ENCODE measurements around the gene TCF4.

TCF4 gene

GRCh38 chr18:55287149-55287806 is 300.7 kb downstream of the TCF4 start:
- DNase-seq (ENCODE audit: extremely low spot score), result no peak
- ChIA-PET CTCF (interaction anchor here (0.6 kb wide), 1 partner anchor 201 kb away, joined by 4 read pairs; no protein-coding TSS in a partner anchor), POLR2A (no interaction called here)
- TF ChIP-seq, protein P1, sequence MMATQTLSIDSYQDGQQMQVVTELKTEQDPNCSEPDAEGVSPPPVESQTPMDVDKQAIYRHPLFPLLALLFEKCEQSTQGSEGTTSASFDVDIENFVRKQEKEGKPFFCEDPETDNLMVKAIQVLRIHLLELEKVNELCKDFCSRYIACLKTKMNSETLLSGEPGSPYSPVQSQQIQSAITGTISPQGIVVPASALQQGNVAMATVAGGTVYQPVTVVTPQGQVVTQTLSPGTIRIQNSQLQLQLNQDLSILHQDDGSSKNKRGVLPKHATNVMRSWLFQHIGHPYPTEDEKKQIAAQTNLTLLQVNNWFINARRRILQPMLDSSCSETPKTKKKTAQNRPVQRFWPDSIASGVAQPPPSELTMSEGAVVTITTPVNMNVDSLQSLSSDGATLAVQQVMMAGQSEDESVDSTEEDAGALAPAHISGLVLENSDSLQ (IDR thresholded peaks at IDR 0.05), result no peak
- TF ChIP-seq BHLHE40 (IDR thresholded peaks at IDR 0.05; ENCODE audit: borderline replicate concordance), result no peak
- TF ChIP-seq NFRKB (IDR thresholded peaks at IDR 0.05), result no peak
- no peak for TF ChIP-seq L3MBTL2 (conservative IDR thresholded peaks at IDR 0.05)
- no peak for TF ChIP-seq SP1 (IDR thresholded peaks at IDR 0.05)
- TF ChIP-seq ARNT (IDR thresholded peaks at IDR 0.05), result no peak
- TF ChIP-seq FOXK2 (IDR thresholded peaks at IDR 0.05), result no peak
- no peak for TF ChIP-seq ZNF384 (IDR thresholded peaks at IDR 0.05)
- no peak for TF ChIP-seq ELF4 (IDR thresholded peaks at IDR 0.05)
- TF ChIP-seq FOXM1 (IDR thresholded peaks at IDR 0.05; ENCODE audit: borderline replicate concordance), result no peak
- TF ChIP-seq FOXA1 (IDR thresholded peaks at IDR 0.05), result no peak
- TF ChIP-seq TARDBP (IDR thresholded peaks at IDR 0.05), result no peak
- no peak for TF ChIP-seq SUZ12 (IDR thresholded peaks at IDR 0.05)
- TF ChIP-seq HDGF (IDR thresholded peaks at IDR 0.05; ENCODE audit: borderline replicate concordance), result no peak
- TF ChIP-seq CTBP1 (IDR thresholded peaks at IDR 0.05; ENCODE audit: borderline replicate concordance), result no peak

DNA sequence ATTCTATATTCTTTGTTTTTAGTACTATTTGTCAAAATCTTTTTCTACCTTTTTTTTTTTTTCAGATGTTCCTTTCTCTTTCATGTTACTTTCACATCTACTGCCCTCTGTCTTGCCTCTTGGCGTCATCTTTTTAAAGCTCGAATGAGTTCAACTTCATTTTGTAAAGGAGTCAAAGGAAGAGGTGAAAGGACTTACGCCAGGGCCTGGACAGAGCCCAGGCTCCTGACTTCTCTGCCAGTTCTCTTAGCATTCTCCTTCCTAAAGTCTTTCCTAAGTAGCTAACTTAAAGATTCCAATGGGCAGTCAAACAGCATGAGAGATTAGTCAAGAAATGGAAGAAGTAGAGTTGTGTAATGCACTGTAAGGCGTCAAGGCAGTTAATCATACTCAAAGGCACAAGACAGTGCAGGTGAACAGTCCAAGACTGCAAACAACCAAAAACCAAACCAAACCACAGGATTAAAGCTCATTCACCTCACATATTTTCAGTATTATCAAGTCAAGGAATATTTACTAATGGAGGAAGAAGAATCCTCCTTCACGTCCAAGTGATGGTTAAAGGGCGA is 301.7 kb downstream of the TCF4 start:
- CTCF ChIA-PET, result no interaction called here
- DNase-seq (ENCODE audit: extremely low spot score), result no peak
- POLR2A ChIA-PET, result no interaction called here
- no peak for TF ChIP-seq FOXK2 (IDR thresholded peaks at IDR 0.05)
- no peak for TF ChIP-seq LEF1 (IDR thresholded peaks at IDR 0.05; ENCODE audit: borderline replicate concordance)
- TF ChIP-seq ARNT (IDR thresholded peaks at IDR 0.05), result no peak
- no peak for TF ChIP-seq ELF4 (IDR thresholded peaks at IDR 0.05)
- TF ChIP-seq SUZ12 (IDR thresholded peaks at IDR 0.05), result no peak
- TF ChIP-seq FOXM1 (IDR thresholded peaks at IDR 0.05; ENCODE audit: borderline replicate concordance), result no peak
- TF ChIP-seq ZNF384 (IDR thresholded peaks at IDR 0.05), result no peak
- no peak for TF ChIP-seq SP1 (IDR thresholded peaks at IDR 0.05)
- no peak for TF ChIP-seq BHLHE40 (IDR thresholded peaks at IDR 0.05; ENCODE audit: borderline replicate concordance)
- TF ChIP-seq, protein P1 (IDR thresholded peaks at IDR 0.05), result no peak
- TF ChIP-seq HDGF (IDR thresholded peaks at IDR 0.05; ENCODE audit: borderline replicate concordance), result no peak
- TF ChIP-seq TARDBP (IDR thresholded peaks at IDR 0.05), result no peak
- no peak for TF ChIP-seq NFRKB (IDR thresholded peaks at IDR 0.05)
- no peak for TF ChIP-seq CTBP1 (IDR thresholded peaks at IDR 0.05; ENCODE audit: borderline replicate concordance)
- TF ChIP-seq FOXA1 (IDR thresholded peaks at IDR 0.05), result no peak

GRCh38 chr18:55284614-55285013 is 303.4 kb downstream of the TCF4 start:
- no peak for DNase-seq (ENCODE audit: extremely low spot score)
- POLR2A ChIA-PET, result no interaction called here
- CTCF ChIA-PET, result no interaction called here
- no peak for TF ChIP-seq FOXA1 (IDR thresholded peaks at IDR 0.05)
- TF ChIP-seq FOXK2 (IDR thresholded peaks at IDR 0.05), result no peak
- TF ChIP-seq BHLHE40 (IDR thresholded peaks at IDR 0.05; ENCODE audit: borderline replicate concordance), result no peak
- no peak for TF ChIP-seq ZNF384 (IDR thresholded peaks at IDR 0.05)
- TF ChIP-seq ELF4 (IDR thresholded peaks at IDR 0.05), result no peak

GRCh38 chr18:55283309-55283708 is 304.7 kb downstream of the TCF4 start:
- POLR2A ChIA-PET, result no interaction called here
- CTCF ChIA-PET, result no interaction called here
- DNase-seq (ENCODE audit: extremely low spot score), result no peak
- no peak for TF ChIP-seq BHLHE40 (IDR thresholded peaks at IDR 0.05; ENCODE audit: borderline replicate concordance)
- TF ChIP-seq SUZ12 (IDR thresholded peaks at IDR 0.05), result no peak
- TF ChIP-seq FOXM1 (IDR thresholded peaks at IDR 0.05; ENCODE audit: borderline replicate concordance), result no peak
- no peak for TF ChIP-seq ZNF384 (IDR thresholded peaks at IDR 0.05)
- TF ChIP-seq, protein P1 (IDR thresholded peaks at IDR 0.05), result no peak
- no peak for TF ChIP-seq TARDBP (IDR thresholded peaks at IDR 0.05)
- TF ChIP-seq ARNT (IDR thresholded peaks at IDR 0.05), result no peak
- TF ChIP-seq FOXK2 (IDR thresholded peaks at IDR 0.05), result no peak
- no peak for TF ChIP-seq NFRKB (IDR thresholded peaks at IDR 0.05)
- TF ChIP-seq LEF1 (IDR thresholded peaks at IDR 0.05; ENCODE audit: borderline replicate concordance), result no peak
- TF ChIP-seq CTBP1 (IDR thresholded peaks at IDR 0.05; ENCODE audit: borderline replicate concordance), result no peak

DNA sequence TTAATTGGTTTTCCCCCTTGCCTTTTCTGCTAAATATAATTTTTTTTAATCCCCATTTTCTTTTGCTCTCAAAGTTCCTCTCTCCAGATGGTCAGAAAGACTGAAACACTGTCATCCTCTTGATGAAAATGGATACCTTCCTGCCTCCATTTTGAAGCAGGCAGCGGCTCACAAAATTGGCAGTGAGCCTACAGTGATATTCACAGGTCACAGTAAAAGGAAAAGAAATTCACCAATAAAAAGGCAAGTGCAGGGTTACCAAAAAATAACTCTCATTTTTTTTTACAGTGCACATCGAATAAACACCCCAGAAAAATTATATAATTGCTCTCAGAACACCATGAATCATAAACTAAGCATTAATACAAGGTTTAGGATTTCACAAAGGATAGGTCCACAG is 307.5 kb downstream of the TCF4 start:
- no peak for DNase-seq (ENCODE audit: extremely low spot score)
- ChIA-PET CTCF (interaction anchor here (0.8 kb wide), 1 partner anchor 258 kb away, joined by 4 read pairs; no protein-coding TSS in a partner anchor), POLR2A (no interaction called here)
- no peak for TF ChIP-seq FOXM1 (IDR thresholded peaks at IDR 0.05; ENCODE audit: borderline replicate concordance)
- TF ChIP-seq CTBP1 (IDR thresholded peaks at IDR 0.05; ENCODE audit: borderline replicate concordance), result no peak
- no peak for TF ChIP-seq LEF1 (IDR thresholded peaks at IDR 0.05; ENCODE audit: borderline replicate concordance)
- no peak for TF ChIP-seq SUZ12 (IDR thresholded peaks at IDR 0.05)
- TF ChIP-seq BHLHE40 (IDR thresholded peaks at IDR 0.05; ENCODE audit: borderline replicate concordance), result no peak
- no peak for TF ChIP-seq ZNF384 (IDR thresholded peaks at IDR 0.05)
- TF ChIP-seq FOXA1 (IDR thresholded peaks at IDR 0.05), result no peak
- no peak for TF ChIP-seq FOXK2 (IDR thresholded peaks at IDR 0.05)
- no peak for TF ChIP-seq ARNT (IDR thresholded peaks at IDR 0.05)
- no peak for TF ChIP-seq NFRKB (IDR thresholded peaks at IDR 0.05)
- no peak for TF ChIP-seq ELF4 (IDR thresholded peaks at IDR 0.05)
- TF ChIP-seq, protein P1 (IDR thresholded peaks at IDR 0.05), result no peak
- no peak for TF ChIP-seq L3MBTL2 (conservative IDR thresholded peaks at IDR 0.05)
- TF ChIP-seq SP1 (IDR thresholded peaks at IDR 0.05), result no peak

All from HEK293T (cell line).